ENCODE data around the gene SEC23B. TPM values are rescaled to one million over a fixed set of nuclear protein-coding genes. Genes with fewer than 3 reads are reported as not detected.

SEC23B gene
- total and polyA plus RNA-seq, 2 of the 8 experiments (the other 6 are each of a cell fraction or from before 2014, with no cell fraction given): 53.3 to 62.8 TPM

DNA sequence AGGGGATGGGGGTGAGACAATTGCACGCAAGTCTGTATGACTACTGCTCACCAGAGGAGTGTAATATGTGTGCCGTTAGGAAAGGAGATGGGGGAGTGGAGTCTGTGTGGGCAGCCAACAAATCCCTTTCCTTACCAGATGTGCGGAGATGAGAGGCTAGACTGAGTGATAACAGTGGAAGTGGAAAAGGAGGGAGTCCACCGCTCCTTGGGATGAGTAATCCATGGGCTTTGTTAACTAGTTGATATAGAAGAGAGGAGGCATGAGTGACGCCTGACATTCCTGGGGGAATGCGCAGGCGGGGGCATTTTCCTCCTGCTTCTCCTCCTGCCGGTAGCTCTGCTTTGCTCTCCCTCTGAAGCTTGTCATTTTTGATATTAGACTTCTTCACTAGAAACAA is 46.0 kb downstream of the SEC23B start:
- no peaks in the 10 kb centered on the region for H3K23me2 ChIP-seq (ENCODE audit: low read depth, low read length)
- H4K91ac ChIP-seq (replicated peaks; ENCODE audit: insufficient read length, low read length): no peak overlapping the region
- H4K20me1 ChIP-seq (replicated peaks in 1 of 2; ENCODE audit: control insufficient read depth in 1 of 2, insufficient read depth in 2 of 2, low read length in 2 of 2): no peaks in the 10 kb centered on the region
- H2BK20ac ChIP-seq (ENCODE audit: low read length): no peak overlapping the region
- H3K4ac ChIP-seq (replicated peaks; ENCODE audit: insufficient read length, low read depth, low read length): no peak overlapping the region
- H3K27ac ChIP-seq (ENCODE audit: low read depth, low read length): no peak overlapping the region
- POLR2A ChIA-PET (ENCODE audit: partially characterized antibody): no interaction called here
- no peak overlapping the region for H2BK12ac ChIP-seq (ENCODE audit: low read depth, low read length)
- DNase-seq (ENCODE audit: low read depth in 1 of 2, low spot score in 2 of 2) (no peak), FAIRE-seq (no peak)
- no peak overlapping the region for H2BK5ac ChIP-seq (ENCODE audit: low read depth, low read length)
- H2BK120ac ChIP-seq (replicated peaks; ENCODE audit: low read depth, low read length): no peak overlapping the region
- H3K18ac ChIP-seq (ENCODE audit: extremely low read depth, low read length): no peak overlapping the region
- H3K23ac ChIP-seq (ENCODE audit: insufficient read length): no peak overlapping the region
- no peaks in the 10 kb centered on the region for H3K27me3 ChIP-seq (replicated peaks in 1 of 4; ENCODE audit: control insufficient read depth in 3 of 4, extremely low read depth in 1 of 4, insufficient read depth in 3 of 4, low read length in 3 of 4)
- H3K36me3 ChIP-seq (ENCODE audit: control insufficient read depth in 2 of 4, insufficient read depth in 4 of 4, low read length in 3 of 4): peaks cover 4 to 59% (median 32%) of the 10 kb centered on the region in 4 experiments; a peak in 7 of 8 replicates
- CTCF ChIA-PET (ENCODE audit: partially characterized antibody): interaction anchor here (1.4 kb wide), 1 partner anchor 35 kb away, joined by 3 read pairs; no protein-coding TSS in a partner anchor
- no peak overlapping the region for H2AFZ ChIP-seq (ENCODE audit: low read length)
- no peaks in the 10 kb centered on the region for H3K9me3 ChIP-seq (ENCODE audit: insufficient read depth in 2 of 2, low read depth in 1 of 2, low read length in 1 of 2)
- 93% methylated on average over 8 of the region's 8 CpGs; no CpG with 5 or more reads in 1 of the 2 experiments for WGBS, 2 experiments (ENCODE audit: extremely low coverage in 1 of 2, insufficient coverage in 1 of 2, insufficient read length in 1 of 2, insufficient replicate concordance in 2 of 2, low coverage in 1 of 2, low lambda C conversion rate in 2 of 2, missing lambda C conversion rate in 1 of 2)
- H3K79me1 ChIP-seq (ENCODE audit: low read depth, low read length): no peaks in the 10 kb centered on the region
- no peak overlapping the region for H3K14ac ChIP-seq (ENCODE audit: insufficient read length)
- no peak overlapping the region for H3K4me3 ChIP-seq (ENCODE audit: extremely low read depth in 1 of 4, insufficient read depth in 2 of 4, low read depth in 3 of 4, low read length in 4 of 4)
- H4K5ac ChIP-seq (ENCODE audit: insufficient read length, low read depth, low read length): no peak overlapping the region
- H2BK15ac ChIP-seq (ENCODE audit: low read length): no peak overlapping the region
- no peak overlapping the region for H4K8ac ChIP-seq (ENCODE audit: extremely low read depth, insufficient read depth, low read length)
- H3K9ac ChIP-seq (replicated peaks in 1 of 4; ENCODE audit: extremely low read depth in 1 of 4, low read depth in 3 of 4, low read length in 3 of 4): no peak overlapping the region
- H3K79me2 ChIP-seq (ENCODE audit: control insufficient read depth in 1 of 2, insufficient read depth in 2 of 2, low read length in 2 of 2): no peaks in the 10 kb centered on the region
- H3K4me1 ChIP-seq (replicated peaks in 1 of 4; ENCODE audit: control insufficient read depth in 3 of 4, insufficient read depth in 4 of 4, low read length in 3 of 4): no peaks in the 10 kb centered on the region
- no peak overlapping the region for H3K4me2 ChIP-seq (ENCODE audit: insufficient read depth in 1 of 2, low read depth in 2 of 2, low read length in 2 of 2)
- no peak overlapping the region for H3K56ac ChIP-seq (replicated peaks; ENCODE audit: insufficient read length, low read depth, low read length)
- no peak overlapping the region for H2AK5ac ChIP-seq (ENCODE audit: low read depth, low read length)
- no peak for TF ChIP-seq CHD2 (IDR thresholded peaks at IDR 0.05; ENCODE audit: low read length)
- no peak for TF ChIP-seq POLR2AphosphoS5 (IDR thresholded peaks at IDR 0.05; ENCODE audit: low read depth, low read length)
- TF ChIP-seq GABPA (IDR thresholded peaks at IDR 0.05; ENCODE audit: borderline replicate concordance, insufficient read depth, low read length): no peak
- TF ChIP-seq RBBP5 (IDR thresholded peaks at IDR 0.05; ENCODE audit: borderline replicate concordance, low read depth, low read length): no peak

Measured in H1 (cell line).